ENCODE data around the gene MYOM3. TPM values are rescaled to one million over a fixed set of nuclear protein-coding genes. Genes with fewer than 3 reads are reported as not detected.

The MYOM3 gene
- polyA plus RNA-seq, 1 experiment, result not detected

GRCh38 chr1:24075946-24076345, 36.0 kb downstream of the MYOM3 start:
- Histone ChIP-seq H3K4me3 (ENCODE audit: low read depth, low read length) (no peak overlapping the region), H3K9me3 (ENCODE audit: control insufficient read depth, insufficient read depth, low read length) (no peaks in the 10 kb centered on the region; the same call in 1 of the 2 replicates), H3K27me3 (ENCODE audit: control insufficient read depth, insufficient read depth, low read length) (peaks cover 22% of the 10 kb centered on the region), H3K27ac (ENCODE audit: low read depth, low read length) (no peak overlapping the region)
- ChIA-PET CTCF (no interaction called here), POLR2A (no interaction called here)
- DNase-seq (ENCODE audit: low read depth, low spot score), result no peak
- no peak for TF ChIP-seq CTCF (IDR thresholded peaks at IDR 0.05; ENCODE audit: low read depth, low read length)

DNA sequence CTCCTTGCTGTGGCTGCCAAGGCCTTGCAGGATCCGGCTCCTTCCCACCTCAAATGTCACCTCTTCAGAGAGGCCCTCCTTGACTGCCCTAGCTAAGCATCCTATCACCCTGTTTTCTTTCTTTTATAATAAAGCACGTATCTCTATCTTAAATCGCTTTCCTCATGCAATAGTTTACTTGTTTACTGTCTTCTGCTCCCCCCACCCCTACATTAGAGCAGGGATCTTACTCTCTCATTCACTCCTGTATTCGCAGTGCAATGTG, 36.4 kb downstream of the MYOM3 start:
- CTCF ChIA-PET, result no interaction called here
- H3K9me3 ChIP-seq (ENCODE audit: control insufficient read depth, insufficient read depth, low read length), result no peaks in the 10 kb centered on the region; the same call in 1 of the 2 replicates
- POLR2A ChIA-PET, result no interaction called here

DNA sequence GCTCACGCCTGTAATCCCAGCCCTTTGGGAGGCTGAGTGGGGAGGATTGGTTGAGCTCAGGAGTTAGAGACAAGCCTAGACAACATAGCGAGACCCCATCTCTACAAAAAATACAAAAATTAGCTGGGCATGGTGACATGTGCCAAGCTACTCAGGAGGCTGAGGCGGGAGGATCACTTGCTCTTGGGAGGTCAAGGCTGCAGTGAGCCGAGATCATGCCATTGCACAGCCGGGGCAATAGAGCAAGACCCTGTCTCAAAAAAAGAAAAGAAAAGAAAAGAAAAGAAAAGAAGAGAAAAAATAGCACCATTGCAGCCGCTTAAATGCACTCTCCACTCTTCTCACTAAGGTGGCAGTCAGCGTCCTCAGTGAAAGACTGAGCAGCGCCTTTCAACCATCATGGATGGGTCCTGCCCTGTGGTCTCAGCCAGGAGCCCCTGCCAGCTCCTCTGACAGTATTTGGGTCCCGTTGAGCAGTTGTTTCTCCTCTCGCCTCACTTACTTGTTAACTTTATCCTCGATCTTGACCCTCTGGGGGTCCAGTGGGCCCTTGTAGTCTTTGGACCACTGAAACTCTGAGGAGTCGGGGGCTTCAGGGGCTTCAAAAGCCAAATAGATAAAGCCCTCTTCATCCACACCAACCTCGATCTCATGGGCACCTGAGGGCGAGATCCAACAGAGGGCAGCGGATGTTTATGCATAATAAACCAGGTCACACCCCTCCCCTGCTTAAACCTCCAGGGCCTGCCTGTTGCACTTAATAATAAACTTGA, 36.9 kb downstream of the MYOM3 start:
- TF ChIP-seq CTCF (IDR thresholded peaks at IDR 0.05; ENCODE audit: low read depth, low read length), result no peak
- ChIA-PET POLR2A (no interaction called here), CTCF (no interaction called here)
- Histone ChIP-seq H3K27ac (ENCODE audit: low read depth, low read length) (no peak overlapping the region), H3K9me3 (ENCODE audit: control insufficient read depth, insufficient read depth, low read length) (no peaks in the 10 kb centered on the region; the same call in 1 of the 2 replicates), H3K27me3 (ENCODE audit: control insufficient read depth, insufficient read depth, low read length) (peaks cover 20% of the 10 kb centered on the region), H3K4me3 (ENCODE audit: low read depth, low read length) (no peak overlapping the region)
- DNase-seq (ENCODE audit: low read depth, low spot score), result no peak

More for the DNA sequence above, 36.4 kb downstream of the MYOM3 start:
- peaks cover 22% of the 10 kb centered on the region for H3K27me3 ChIP-seq (ENCODE audit: control insufficient read depth, insufficient read depth, low read length)
- H3K4me3 ChIP-seq (ENCODE audit: low read depth, low read length), result no peak overlapping the region
- no peak for DNase-seq (ENCODE audit: low read depth, low spot score)
- TF ChIP-seq CTCF (IDR thresholded peaks at IDR 0.05; ENCODE audit: low read depth, low read length), result no peak
- H3K27ac ChIP-seq (ENCODE audit: low read depth, low read length), result no peak overlapping the region

DNA sequence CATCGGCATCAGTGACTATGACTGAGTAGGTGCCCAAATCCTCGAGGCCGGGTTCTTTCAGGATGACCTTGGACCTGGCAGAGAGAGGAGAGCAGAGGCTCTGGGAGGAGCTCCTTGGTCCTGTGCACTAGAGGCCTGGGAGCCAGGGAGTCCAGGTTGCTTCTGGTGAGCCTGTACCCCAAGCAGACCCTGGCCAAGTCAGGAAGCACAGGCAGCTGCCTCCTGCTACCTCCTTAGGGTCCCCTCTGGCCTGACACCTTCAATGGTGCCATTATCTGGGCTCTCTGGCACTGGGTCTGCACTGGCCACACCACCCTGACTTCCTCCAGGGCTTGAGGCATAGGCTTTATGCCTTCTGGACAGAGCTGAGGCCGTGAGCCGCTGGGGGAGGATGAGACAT, 37.7 kb downstream of the MYOM3 start:
- Histone ChIP-seq H3K9me3 (ENCODE audit: control insufficient read depth, insufficient read depth, low read length) (no peaks in the 10 kb centered on the region), H3K27ac (ENCODE audit: low read depth, low read length) (no peak overlapping the region), H3K27me3 (ENCODE audit: control insufficient read depth, insufficient read depth, low read length) (peaks cover 14% of the 10 kb centered on the region), H3K4me3 (ENCODE audit: low read depth, low read length) (no peak overlapping the region)
- POLR2A ChIA-PET, result no interaction called here
- no peak for TF ChIP-seq CTCF (IDR thresholded peaks at IDR 0.05; ENCODE audit: low read depth, low read length)
- DNase-seq (ENCODE audit: low read depth, low spot score), result no peak
- CTCF ChIA-PET, result no interaction called here

- Histone ChIP-seq H3K27ac (ENCODE audit: low read depth, low read length) (no peak overlapping the region), H3K27me3 (ENCODE audit: control insufficient read depth, insufficient read depth, low read length) (peaks cover 5% of the 10 kb centered on the region), H3K9me3 (ENCODE audit: control insufficient read depth, insufficient read depth, low read length) (no peaks in the 10 kb centered on the region), H3K4me3 (ENCODE audit: low read depth, low read length) (no peak overlapping the region)
- DNase-seq (ENCODE audit: low read depth, low spot score), result no peak
- POLR2A ChIA-PET, result no interaction called here
- CTCF ChIA-PET, result interaction anchor here (0.6 to 1.9 kb wide), 12 partner anchors 10 to 559 kb away, joined by 3 to 11 read pairs (median 4); no protein-coding TSS in a partner anchor
- no peak for TF ChIP-seq CTCF (IDR thresholded peaks at IDR 0.05; ENCODE audit: low read depth, low read length)
Measured at GRCh38 chr1:24071941-24072340, 40.0 kb downstream of the MYOM3 start.
